Measurements from ENCODE around the gene TRAF3.
"Not testable (repeated sequence)": the region's sequence is repeated elsewhere in the genome, so short reads cannot be mapped to it uniquely, and the experiment has no call there.

TRAF3 gene

GRCh38 chr14:102891556-102891955, 114.3 kb downstream of the TRAF3 start:
- DNase-seq (ENCODE audit: low read depth in 2 of 2), result no peak

GRCh38 chr14:102892651-102893050, 115.4 kb downstream of the TRAF3 start:
- no peak for DNase-seq (ENCODE audit: low read depth in 2 of 2)

GRCh38 chr14:102893452-102893851, 116.2 kb downstream of the TRAF3 start:
- no peak for DNase-seq (ENCODE audit: low read depth in 2 of 2)

- not testable (repeated sequence) for DNase-seq (ENCODE audit: low read depth in 2 of 2)
These were observed 119.5 kb downstream of the TRAF3 start for GRCh38 chr14:102896735-102897134.

DNA sequence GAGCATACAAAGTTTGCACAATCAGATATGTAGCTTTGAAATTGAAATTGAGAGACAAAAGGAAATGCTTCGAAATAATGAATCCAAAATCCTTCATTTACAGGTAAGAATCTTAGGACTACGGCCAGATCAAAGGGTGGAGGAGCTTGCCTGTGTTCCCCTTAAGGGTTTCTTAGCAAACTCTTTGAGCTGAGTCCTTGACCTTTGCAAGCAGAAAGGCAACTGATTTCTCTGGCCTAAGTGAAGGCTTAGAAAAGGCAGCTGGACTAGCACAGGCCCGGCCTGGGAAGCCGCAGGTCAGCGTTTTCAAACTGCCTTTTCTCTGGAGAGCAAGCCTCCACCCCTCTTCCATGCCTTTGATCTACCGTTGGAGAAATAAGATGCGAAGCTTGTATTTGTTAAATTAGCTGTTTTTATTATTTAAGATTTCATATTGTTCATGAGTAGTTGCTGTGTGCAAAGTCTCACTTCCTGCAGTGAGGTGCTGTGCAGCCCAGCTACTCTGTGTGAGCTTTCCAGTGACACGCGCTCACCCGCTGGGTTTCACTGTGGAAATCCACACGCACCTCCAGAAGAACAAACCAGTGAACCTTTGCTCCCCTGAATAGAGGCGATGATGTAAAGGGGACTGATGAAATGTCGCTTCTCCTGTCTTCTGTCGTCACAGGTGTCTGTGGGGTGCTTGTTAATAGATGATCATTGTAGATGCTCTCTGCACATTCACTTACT, 120.2 kb downstream of the TRAF3 start:
- DNase-seq (ENCODE audit: low read depth in 2 of 2), result no peak

DNA sequence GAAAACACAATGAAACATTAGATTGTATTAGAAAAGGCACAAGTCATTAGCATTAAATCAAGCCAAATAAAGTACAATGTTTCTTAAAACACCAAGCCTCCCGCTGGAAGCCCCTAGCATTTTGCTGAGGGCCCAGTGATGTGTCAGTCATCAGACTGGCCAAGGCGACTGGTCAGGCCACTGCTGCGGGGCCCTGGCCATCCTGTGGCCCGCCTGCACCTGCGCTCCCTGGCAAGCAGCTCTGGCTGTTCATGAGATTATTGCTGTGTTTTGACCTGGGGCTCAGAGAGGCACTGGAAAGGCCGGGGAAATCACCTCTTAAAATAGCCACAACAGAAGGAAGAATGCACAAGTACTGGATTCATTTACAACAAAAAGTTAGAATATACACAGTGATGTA, 121.0 kb downstream of the TRAF3 start:
- DNase-seq (ENCODE audit: low read depth in 2 of 2), result no peak

- DNase-seq (ENCODE audit: low read depth in 2 of 2), result no peak
These were observed 121.7 kb downstream of the TRAF3 start for GRCh38 chr14:102898776-102899515.

DNA sequence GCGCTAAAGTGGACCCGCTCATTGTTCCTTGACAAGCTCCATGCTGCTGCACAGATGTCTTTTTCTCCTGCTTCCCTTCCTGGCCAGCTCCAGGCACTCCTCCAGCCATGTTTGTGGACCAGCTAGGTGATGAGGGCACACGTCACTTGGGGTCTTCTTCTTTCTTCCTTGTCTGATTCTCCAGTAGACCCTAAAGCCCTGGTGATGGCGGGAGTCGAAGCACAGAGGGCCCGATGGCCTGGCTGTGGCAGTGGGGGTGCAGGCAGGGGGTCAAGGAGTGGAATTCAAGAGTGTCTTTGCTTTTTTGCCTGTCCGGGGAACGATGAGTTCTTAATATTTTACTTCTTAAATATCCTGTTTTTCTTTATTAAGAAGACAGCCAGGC, 122.3 kb downstream of the TRAF3 start:
- DNase-seq (ENCODE audit: low read depth in 2 of 2), result no peak

GRCh38 chr14:102900631-102901571, 123.7 kb downstream of the TRAF3 start:
- DNase-seq (ENCODE audit: low read depth in 2 of 2), result no peak

DNA sequence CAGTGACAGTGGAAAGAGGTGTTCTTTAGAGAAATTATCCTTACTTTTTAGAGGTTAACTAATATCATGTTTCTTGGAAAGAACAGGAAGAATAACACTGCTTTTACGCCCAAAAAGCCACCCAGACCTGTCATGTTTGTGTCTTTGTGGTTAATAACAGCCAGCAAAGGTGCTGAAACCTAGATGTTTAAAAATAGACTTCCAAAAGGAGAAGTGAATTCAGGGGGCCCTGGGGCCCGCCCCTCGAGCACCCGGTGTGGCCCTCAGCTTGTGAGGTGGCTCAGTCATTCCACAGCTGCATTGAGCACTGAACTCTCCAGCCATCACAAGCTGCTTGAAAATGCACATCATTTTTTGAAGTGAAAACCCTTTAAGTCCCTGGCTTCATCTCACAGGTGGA, 124.4 kb downstream of the TRAF3 start:
- no peak for DNase-seq (ENCODE audit: low read depth in 2 of 2)

DNA sequence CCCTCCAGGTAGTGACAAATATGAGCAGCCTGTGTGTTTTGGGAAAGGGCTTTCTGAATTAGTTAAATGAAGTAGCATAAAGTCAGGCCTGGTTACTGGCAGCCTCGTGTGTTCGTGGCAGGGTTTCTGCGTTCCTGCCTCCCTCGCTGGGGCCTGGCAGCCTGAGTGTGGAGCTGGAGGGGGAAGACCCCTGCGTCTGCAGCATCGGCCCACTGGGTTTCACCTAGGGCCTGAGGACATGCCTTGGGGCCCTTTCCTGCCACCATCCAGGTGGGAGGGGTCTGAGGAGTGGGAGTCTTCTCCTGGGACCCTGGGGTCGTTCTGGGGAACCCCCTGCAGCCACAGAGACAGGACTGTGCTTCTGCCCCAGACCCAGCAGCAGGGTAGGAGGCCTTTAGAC, 124.8 kb downstream of the TRAF3 start:
- no peak for DNase-seq (ENCODE audit: low read depth in 2 of 2)

DNA sequence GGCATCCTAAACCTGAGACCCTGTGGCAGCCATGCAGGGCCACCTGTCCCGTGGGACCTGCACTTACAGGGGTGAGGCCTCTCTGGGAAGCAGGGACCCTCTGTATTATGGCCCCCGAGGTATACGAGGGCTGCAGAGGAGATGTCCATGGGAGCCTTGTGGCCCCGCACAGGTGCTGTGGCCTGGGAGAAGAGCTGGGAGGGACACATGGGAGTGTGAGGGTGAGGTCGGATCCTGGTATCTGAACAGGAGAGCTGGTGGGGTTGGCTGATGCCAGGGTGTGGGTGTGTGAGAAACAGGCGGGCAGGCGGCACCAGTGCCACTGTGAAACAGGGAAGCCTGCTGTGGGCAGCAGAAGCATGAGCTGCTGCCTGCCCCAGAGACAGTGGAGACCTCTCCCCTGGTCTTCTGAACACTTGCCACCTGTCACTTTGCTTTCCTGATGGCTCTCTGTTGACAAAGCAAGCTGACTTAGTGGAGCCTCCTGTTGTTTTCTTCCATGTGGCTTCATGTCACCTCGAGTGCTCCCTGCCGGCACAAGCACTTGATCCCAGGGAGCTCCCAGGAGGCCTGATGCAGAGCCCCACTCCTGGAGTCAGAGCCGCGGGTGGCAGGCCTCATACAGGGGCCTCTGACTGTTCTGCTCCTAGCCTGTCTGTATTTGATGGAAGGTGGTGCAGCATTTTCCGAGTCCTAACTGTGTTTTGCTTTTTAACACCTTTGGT, 125.4 kb downstream of the TRAF3 start:
- DNase-seq (ENCODE audit: low read depth in 2 of 2), result no peak

GRCh38 chr14:102903248-102903888, 126.1 kb downstream of the TRAF3 start:
- no peak for DNase-seq (ENCODE audit: low read depth in 2 of 2)

GRCh38 chr14:102903889-102904512, 126.8 kb downstream of the TRAF3 start:
- no peak for DNase-seq (ENCODE audit: low read depth in 2 of 2)

DNA sequence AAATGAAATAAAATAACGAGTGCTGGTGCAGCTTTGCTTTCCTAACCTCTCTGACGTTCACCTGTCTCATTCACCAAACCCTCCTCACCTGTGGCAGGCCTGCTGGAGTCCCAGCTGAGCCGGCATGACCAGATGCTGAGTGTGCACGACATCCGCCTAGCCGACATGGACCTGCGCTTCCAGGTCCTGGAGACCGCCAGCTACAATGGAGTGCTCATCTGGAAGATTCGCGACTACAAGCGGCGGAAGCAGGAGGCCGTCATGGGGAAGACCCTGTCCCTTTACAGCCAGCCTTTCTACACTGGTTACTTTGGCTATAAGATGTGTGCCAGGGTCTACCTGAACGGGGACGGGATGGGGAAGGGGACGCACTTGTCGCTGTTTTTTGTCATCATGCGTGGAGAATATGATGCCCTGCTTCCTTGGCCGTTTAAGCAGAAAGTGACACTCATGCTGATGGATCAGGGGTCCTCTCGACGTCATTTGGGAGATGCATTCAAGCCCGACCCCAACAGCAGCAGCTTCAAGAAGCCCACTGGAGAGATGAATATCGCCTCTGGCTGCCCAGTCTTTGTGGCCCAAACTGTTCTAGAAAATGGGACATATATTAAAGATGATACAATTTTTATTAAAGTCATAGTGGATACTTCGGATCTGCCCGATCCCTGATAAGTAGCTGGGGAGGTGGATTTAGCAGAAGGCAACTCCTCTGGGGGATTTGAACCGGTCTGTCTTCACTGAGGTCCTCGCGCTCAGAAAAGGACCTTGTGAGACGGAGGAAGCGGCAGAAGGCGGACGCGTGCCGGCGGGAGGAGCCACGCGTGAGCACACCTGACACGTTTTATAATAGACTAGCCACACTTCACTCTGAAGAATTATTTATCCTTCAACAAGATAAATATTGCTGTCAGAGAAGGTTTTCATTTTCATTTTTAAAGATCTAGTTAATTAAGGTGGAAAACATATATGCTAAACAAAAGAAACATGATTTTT, 128.2 kb downstream of the TRAF3 start:
- DNase-seq (ENCODE audit: low read depth in 2 of 2), result no peak

DNA sequence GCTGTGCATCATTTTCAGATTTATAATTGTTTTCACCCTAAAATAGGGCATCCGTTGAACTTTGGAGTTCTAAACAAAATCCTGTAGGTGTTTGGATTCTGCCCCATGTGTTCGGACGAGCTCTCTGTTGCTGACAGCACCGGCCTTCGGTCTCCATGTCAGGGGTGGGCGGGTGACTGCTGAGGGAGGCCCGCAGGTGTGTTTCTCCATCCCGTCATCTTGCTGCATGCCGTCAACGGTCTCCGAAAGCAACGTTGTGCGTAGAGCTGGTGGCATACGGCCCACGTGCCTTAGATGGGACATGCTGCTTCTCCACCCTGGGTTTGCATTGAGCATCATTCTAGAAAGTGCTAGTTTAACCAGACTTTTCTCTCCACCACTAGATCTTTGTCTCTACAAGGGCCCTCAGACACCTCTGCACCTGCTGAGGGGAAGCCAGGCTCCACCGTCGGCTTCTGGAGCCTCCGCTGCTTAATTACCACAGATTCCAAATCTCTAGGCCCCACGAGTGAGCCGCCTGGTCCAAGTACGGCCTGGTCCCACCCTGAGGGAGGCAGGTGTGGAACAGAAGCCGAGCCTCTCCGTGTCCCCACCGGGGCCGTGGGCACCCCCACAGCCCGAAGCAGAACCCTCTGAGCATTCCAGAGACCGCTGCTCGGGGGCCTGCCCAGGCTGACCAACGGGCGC, 129.5 kb downstream of the TRAF3 start:
- no peak for DNase-seq (ENCODE audit: low read depth in 2 of 2)

GRCh38 chr14:102907303-102907844, 130.1 kb downstream of the TRAF3 start:
- DNase-seq (ENCODE audit: low read depth in 2 of 2), result no peak

DNA sequence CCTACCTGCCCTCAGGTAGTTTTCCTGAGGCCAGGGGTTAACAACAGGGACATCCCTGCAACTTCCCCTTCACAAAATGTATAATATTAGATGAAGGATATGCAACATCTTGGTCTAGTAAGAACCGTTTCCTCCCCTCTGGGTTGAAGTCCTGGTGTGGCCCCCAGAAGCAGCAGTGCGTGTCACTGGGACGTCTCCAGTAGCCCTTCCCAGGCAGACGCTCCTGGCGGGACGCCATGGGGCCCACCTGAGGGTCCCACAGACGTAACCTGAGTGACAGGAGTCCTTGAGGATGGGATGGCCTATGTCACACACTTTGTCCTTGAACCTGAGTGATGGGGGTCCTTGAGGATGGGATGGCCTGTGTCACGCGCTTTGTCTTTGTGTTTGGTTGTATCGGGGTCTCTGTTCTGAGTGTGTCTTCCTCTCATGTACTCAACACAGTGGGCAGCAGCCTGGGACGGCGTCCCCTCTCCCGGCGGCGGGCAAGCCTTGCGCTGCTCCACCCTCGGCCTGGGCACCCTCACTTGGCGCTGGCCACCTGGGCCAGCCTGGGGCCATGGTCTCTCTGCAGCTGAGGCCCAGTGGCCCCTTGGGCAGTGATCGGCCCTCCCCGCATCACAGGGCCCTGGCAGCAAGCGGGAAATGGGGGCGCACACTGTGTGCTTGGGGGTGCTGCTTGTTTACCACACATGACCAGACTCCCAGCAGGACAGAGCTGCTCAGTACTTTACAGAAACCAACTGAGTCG, 130.9 kb downstream of the TRAF3 start:
- DNase-seq (ENCODE audit: low read depth in 2 of 2), result no peak

Measured in stimulated activated CD8-positive, alpha-beta memory T cell treated with anti-CD3 and anti-CD28 coated beads, Interleukin-2, amount 100 ng/mL, for 48 hours (primary cell).